DMS53 treated with DMSO at 0.1 percent for 48 hours (cell line): ENCODE data around the gene YARS2.

Source experiments
- DNase-seq: peaks from one replicate; lab custom pipeline; 2025; ENCODE audit not compliant: unreplicated experiment; lab: John Stamatoyannopoulos, UW

The YARS2 gene

DNA sequence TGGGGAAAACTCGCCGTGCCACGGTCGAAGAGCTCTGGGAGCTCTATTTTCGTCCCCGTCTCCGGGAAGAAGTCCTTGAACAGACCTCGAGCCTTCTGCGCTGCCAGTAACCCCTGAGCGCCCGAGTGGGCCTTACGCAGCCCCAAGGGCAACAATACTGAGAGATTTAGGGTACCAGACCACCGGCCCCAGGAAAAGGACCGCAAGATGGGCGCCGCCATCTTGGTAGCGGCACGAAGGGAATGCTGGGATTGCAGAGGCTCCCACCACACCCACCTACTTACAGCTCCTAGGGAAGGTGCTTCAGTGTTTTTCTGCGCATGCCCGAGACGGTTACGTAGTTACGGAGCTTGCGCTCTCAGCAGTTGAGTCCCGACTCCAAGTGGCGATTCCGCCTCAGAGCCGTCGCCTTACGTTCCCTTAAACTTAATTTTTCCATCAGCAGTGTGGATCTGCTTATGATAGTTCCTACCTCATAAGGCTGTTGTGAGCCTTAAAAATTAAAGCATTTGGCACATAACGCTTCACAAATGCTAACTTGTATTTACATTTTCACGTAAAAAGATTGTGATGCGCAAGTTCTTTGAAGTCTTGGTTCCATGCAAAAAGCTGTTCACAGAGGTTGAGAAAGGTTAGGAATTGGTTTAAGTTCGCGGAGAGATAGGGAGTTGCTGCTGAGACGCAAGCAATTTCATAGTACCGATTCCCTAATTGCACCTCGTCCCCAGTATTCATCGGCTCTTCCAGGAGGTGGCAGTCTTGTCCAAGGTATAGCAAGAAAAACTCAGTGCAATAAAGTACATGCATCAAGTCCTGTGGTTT, at the start of gene YARS2:
TSS of gene YARS2 (minus strand) at position 244 of the 822 bp plus-strand sequence. CDS start at position 221, 23 bp downstream.
- peak; percentile 100 for DNase-seq

DNA sequence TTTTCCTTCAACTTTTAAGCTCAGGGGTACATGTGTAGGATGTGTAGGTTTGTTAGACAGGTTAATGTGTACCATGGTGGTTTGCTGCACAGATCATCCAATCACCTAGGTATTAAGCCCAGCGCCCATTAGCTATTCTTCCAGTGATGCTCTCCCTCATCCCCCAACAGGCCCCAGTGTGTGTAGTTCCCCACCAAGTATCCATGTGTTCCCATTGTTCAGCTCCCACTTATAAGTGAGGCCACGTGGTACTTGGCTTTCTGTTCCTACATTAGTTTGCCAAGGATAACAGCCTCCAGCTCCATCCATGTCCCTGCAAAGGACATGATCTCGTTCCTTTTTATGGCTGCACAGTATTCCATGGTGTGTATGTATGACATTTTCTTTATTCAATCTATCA, 48.6 kb upstream of the YARS2 start:
- DNase-seq, result no peak

DNA sequence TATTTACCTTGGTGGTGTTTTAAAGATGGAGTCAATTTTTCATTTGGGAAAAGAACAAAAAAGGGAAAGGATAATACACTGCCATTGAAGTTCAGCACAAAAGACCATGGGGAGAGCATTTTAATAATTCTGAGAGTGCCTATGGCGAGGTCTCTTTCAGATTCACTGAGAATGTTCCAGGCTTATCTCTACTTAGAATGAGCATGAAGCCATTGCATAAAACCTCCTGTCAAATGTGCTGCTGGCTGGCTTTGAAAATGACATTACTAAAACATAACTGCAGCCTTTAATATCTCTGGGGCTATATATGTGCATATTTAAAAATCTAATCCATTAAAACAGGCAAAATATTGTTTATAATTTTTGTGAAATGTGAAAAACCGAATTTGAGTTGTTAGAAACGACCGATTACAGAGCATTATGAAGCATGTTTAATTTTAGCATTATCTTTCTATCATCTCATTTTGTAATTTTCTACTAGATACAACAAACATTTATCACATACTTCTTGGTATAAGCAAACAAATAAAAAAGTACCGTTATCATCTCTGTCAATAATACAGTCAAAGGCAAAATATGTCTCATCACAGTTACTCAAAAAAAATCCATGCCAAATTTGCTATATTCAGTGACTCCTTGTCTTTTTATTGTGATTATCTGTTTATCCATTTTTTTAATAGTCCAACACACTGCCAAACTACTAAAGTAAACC, 45.7 kb upstream of the YARS2 start:
- DNase-seq, result no peak

GRCh38 chr12:32794281-32794680, 38.6 kb upstream of the YARS2 start:
- no peak for DNase-seq

DNA sequence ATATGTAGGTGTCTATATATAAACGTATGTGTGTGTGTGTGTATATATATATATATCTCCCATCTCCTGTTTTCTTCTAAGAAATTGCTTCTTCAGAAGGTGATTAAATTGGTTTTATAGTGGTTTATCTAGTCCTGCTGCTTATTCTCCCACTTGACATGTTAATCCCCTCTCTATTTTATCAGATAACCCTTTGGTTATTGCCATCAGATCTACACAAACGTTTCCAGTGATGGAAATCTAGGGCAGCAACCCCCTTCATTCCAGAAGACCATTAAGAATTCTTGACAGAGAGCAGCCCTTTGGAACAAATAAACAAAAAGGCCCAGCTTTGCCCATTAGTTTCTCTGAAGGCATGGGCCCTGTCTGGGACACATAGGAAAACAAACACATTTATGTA, 34.2 kb upstream of the YARS2 start:
- DNase-seq, result no peak

DNA sequence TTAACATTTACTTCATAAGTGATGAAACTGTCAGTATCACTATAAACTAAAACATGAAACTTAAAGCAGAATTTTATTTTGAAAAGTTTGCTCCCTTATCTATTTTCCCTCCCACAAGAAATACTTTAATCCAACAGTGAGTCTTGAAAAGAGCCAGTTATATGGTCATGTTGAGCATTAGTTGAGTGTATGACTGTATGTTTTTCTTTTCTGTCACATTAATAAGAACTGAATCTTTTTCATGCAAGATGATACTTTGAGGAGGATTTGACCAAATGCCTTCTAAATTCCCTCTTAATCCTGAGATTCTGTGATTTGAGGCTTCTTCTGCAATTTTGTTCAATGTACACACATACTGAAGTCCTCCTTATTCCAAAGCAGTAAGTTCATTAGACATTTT, 33.7 kb upstream of the YARS2 start:
- no peak for DNase-seq

- no peak for DNase-seq
Observed at GRCh38 chr12:32788405-32788804, 32.7 kb upstream of the YARS2 start.

DNA sequence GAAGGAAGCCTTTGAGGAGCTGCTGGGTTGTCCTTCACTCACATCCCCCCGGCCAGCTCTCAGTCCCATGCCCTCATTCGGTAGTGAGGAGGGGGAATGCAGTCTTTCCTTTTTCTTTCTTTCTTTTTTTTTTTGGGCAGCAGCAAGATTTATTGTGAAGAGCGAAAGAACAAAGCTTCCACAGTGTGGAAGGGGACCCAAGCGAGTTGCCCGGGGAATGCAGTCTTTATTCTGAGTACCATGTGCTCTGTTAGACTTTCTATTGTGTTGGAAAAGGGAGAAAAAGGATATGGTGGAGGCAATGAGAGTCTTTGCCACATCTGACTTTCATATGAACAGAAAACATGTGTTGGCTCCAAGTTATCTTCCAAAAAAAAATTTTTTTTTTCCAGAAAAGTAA, 29.9 kb upstream of the YARS2 start:
- DNase-seq, result no peak

DNA sequence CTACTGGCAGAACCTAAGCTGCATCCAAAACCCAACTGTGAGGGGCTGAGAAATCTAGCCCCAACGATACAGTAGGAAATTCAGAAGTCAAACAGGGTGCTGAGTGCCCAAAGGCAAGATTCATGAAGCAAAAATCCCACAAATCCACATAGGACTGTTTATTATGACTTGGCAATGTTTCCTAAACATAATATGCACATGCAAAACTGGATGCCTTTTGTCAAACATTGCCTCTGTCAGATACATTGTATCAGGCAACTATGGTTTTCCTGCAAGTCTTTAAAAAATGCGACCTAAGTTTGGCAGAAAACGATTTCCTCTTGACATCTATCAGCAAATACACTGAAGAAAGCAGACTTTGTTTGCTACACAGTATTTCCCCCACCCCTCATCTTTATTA, 27.3 kb upstream of the YARS2 start:
- DNase-seq, result no peak

- DNase-seq, result no peak
Observed at GRCh38 chr12:32780071-32780470, 24.4 kb upstream of the YARS2 start.

DNA sequence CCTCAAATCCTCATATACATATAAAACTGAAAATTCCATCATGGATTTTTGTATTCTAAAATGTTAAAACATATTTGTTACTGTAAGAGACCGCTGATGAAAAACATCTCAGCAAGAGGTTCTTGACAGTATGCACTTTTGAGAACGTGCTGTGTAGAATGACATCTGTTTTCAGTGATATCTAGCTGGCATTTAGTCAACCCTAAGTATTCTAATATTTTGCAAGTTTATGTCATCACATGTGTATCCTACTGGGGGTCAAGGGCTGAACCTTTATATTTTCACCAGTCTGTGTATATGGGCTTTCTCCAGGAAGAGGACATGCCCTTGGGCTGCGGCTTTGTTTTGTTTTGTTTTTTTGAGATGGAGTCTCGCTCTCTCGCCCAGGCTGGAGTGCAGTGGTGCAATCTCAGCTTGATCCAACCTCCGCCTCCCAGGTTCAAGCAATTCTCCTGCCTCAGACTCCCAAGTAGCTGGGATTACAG, 22.0 kb upstream of the YARS2 start:
- no peak for DNase-seq

DNA sequence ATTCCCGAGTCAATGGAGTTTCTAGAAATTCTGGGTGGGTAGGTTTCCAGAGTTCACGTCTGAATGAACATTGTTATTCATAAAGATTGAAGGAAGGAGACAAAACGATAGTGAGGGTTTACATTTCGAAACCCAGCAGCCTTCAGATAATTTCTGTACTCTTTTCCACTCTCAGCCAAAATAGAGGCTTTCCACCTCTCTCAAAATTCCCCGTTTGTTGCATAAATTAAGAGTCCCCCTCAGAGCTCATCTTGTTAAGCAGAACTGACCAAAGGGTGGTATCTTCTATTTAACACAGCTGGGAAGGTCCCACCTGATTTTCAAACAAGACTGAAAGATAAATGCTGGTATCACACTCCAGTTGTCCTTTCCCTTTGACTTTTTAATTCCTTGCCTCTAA, 21.5 kb upstream of the YARS2 start:
- no peak for DNase-seq

- no peak for DNase-seq
Observed at GRCh38 chr12:32776258-32776657, 20.6 kb upstream of the YARS2 start.

GRCh38 chr12:32773691-32774090, 18.0 kb upstream of the YARS2 start:
- DNase-seq, result no peak

- DNase-seq, result no peak
Observed at GRCh38 chr12:32770141-32770540, 14.4 kb upstream of the YARS2 start.

DNA sequence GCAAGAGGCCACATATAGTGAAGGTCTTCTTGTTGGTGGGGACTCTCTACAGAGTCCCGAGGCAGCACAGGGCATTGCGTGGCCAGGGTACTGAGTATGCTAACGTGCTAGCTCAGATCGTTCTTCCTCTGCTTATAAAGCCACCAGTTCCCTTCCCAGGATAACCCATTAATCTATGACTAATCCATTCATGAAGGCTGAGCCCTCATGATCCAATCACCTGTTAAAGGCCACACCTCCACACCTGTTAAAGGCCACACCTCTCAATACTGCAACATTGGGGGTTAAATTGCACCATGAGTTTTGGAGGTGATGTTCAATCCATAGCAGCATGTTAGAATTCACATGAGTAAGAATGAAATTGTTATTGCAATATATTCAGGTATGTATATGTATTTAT, 12.8 kb upstream of the YARS2 start:
- DNase-seq, result no peak

DNA sequence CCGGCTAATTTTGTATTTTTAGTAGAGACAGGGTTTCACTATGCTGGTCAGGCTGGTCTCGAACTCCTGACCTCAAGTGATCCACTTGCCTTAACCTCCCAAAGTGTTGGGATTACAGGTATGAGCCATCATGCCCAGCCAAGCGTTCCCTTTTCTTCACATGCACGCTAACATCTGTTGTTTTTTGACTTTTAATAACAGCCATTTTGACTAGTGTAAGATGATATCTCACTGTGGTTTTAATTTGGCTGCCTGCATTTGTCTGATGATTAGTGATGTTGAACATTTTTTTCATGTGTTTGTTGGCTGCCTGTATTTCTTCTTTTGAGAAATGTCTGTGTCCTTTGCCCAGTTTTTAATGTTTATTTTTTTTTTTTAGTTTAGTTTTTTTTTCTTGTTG, 10.2 kb upstream of the YARS2 start:
- no peak for DNase-seq

DNA sequence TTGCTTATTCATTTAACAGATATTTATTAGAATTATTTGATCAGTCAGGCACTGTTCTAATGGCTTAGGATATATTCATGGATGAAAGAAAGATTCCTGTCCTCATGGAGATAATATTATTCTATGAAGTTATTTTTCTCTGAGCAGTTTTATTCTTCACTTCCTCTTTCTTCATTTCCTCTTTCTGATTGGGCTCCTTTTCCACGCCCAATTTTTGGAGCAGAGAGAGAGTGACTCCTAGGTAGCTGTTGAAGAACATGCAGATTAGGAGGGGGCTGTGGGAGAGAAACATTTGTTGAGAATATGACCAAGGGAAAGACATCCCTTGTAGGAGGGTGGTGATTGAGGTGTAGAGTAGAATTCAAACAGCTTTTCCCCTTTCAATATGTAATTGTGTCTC, 6.0 kb upstream of the YARS2 start:
- DNase-seq, result no peak

GRCh38 chr12:32757157-32757556, 1.5 kb upstream of the YARS2 start:
- no peak for DNase-seq

- no peak for DNase-seq
Observed at GRCh38 chr12:32756476-32757066, 874 bp upstream of the YARS2 start.

- peak; percentile 96 for DNase-seq
Observed at GRCh38 chr12:32755051-32755653, 545 bp downstream of the YARS2 start.

- no peak for DNase-seq
Observed at GRCh38 chr12:32754111-32754510, 1.6 kb downstream of the YARS2 start.
